Measurements from ENCODE around the gene CRADD. TPM values are rescaled to one million over a fixed set of nuclear protein-coding genes. Genes with fewer than 3 reads are reported as not detected.
"Not testable (repeated sequence)": the region's sequence is repeated elsewhere in the genome, so short reads cannot be mapped to it uniquely, and the experiment has no call there.

CRADD gene
- total and polyA plus RNA-seq, 2 donors (not counting 3 experiments of a cell fraction or from before 2014, with no cell fraction given), result 11.7 to 14.5 TPM

- intact Hi-C loops (cut with micrococcal nuclease), result no loop called here
- dilution Hi-C loops (cut with MboI; ENCODE audit: extremely low pct_ligation_motif_present, low sequenced_read_pairs), result no loop called here
- no peak for DNase-seq (ENCODE audit: low read depth, low spot score)
- POLR2A ChIA-PET, result no interaction called here
- Histone ChIP-seq H2AFZ (ENCODE audit: low read depth, low read length) (no peak overlapping the region), H4K20me1 (replicated peaks; ENCODE audit: control insufficient read depth, extremely low read depth, insufficient read depth, low read length) (no peaks in the 10 kb centered on the region), H3K9me1 (replicated peaks; ENCODE audit: control insufficient read depth, extremely low read depth, insufficient read depth, low read length) (no peaks in the 10 kb centered on the region), H3K36me3 (ENCODE audit: control insufficient read depth in 2 of 2, extremely low read depth in 1 of 2, insufficient read depth in 2 of 2, low read length in 2 of 2) (no peaks in the 10 kb centered on the region), H3K9me3 (replicated peaks; ENCODE audit: control insufficient read depth, insufficient read depth, low read length) (no peaks in the 10 kb centered on the region), H3K79me2 (ENCODE audit: control insufficient read depth, insufficient read depth, low read length) (no peaks in the 10 kb centered on the region), H3K4me1 (ENCODE audit: control insufficient read depth, extremely low read depth, insufficient read depth, low read length) (no peaks in the 10 kb centered on the region), H3K4me2 (ENCODE audit: insufficient read depth, low read length) (no peak overlapping the region), H3K27me3 (ENCODE audit: control insufficient read depth in 2 of 2, insufficient read depth in 2 of 2, low read length in 2 of 2) (peaks cover 9 to 20% of the 10 kb centered on the region in 2 experiments), H3K4me3 (replicated peaks in 1 of 3; ENCODE audit: insufficient read depth in 1 of 3, low read depth in 1 of 3, low read length in 3 of 3) (no peak overlapping the region), H3K9ac (replicated peaks; ENCODE audit: extremely low read depth, insufficient read depth, low read length) (no peak overlapping the region), H3K27ac (ENCODE audit: insufficient read depth, low read depth, low read length) (no peak overlapping the region)
- no peak for FAIRE-seq
- no TSS peak for BruUV-seq (replicated peaks)
- no peak for TF ChIP-seq EZH2 (IDR thresholded peaks at IDR 0.05; ENCODE audit: borderline replicate concordance, low read depth, low read length, severe bottlenecking)
- no peak for TF ChIP-seq JUN (IDR thresholded peaks at IDR 0.05; ENCODE audit: borderline replicate concordance, insufficient read depth, insufficient read length, low read depth)
- no peak for TF ChIP-seq POLR2AphosphoS5 (IDR thresholded peaks at IDR 0.05; ENCODE audit: insufficient read depth, low read depth, low read length)
- TF ChIP-seq FOS (IDR thresholded peaks at IDR 0.05; ENCODE audit: borderline replicate concordance, insufficient read depth, low read length), result no peak
- CTCF ChIA-PET, result no interaction called here
Measured at GRCh38 chr12:93638954-93639353, 38.2 kb upstream of the CRADD start.

GRCh38 chr12:93639406-93639805 lies 37.8 kb upstream of the CRADD start:
- no TSS peak for BruUV-seq (replicated peaks)
- Histone ChIP-seq H3K9me1 (replicated peaks; ENCODE audit: control insufficient read depth, extremely low read depth, insufficient read depth, low read length) (no peaks in the 10 kb centered on the region), H3K4me3 (replicated peaks in 1 of 3; ENCODE audit: insufficient read depth in 1 of 3, low read depth in 1 of 3, low read length in 3 of 3) (no peak overlapping the region), H3K27ac (ENCODE audit: insufficient read depth, low read depth, low read length) (no peak overlapping the region), H3K27me3 (ENCODE audit: control insufficient read depth in 2 of 2, insufficient read depth in 2 of 2, low read length in 2 of 2) (peaks cover 9 to 20% of the 10 kb centered on the region in 2 experiments), H2AFZ (ENCODE audit: low read depth, low read length) (no peak overlapping the region), H4K20me1 (replicated peaks; ENCODE audit: control insufficient read depth, extremely low read depth, insufficient read depth, low read length) (no peaks in the 10 kb centered on the region), H3K79me2 (ENCODE audit: control insufficient read depth, insufficient read depth, low read length) (no peaks in the 10 kb centered on the region), H3K4me1 (ENCODE audit: control insufficient read depth, extremely low read depth, insufficient read depth, low read length) (no peaks in the 10 kb centered on the region), H3K9ac (replicated peaks; ENCODE audit: extremely low read depth, insufficient read depth, low read length) (no peak overlapping the region), H3K36me3 (ENCODE audit: control insufficient read depth in 2 of 2, extremely low read depth in 1 of 2, insufficient read depth in 2 of 2, low read length in 2 of 2) (no peaks in the 10 kb centered on the region), H3K9me3 (replicated peaks; ENCODE audit: control insufficient read depth, insufficient read depth, low read length) (no peaks in the 10 kb centered on the region), H3K4me2 (ENCODE audit: insufficient read depth, low read length) (no peak overlapping the region)
- ChIA-PET POLR2A (no interaction called here), CTCF (no interaction called here)
- no peak for DNase-seq (ENCODE audit: low read depth, low spot score)
- intact Hi-C loops (cut with micrococcal nuclease), result no loop called here
- dilution Hi-C loops (cut with MboI; ENCODE audit: extremely low pct_ligation_motif_present, low sequenced_read_pairs), result no loop called here
- no peak for FAIRE-seq
- TF ChIP-seq EZH2 (IDR thresholded peaks at IDR 0.05; ENCODE audit: borderline replicate concordance, low read depth, low read length, severe bottlenecking) (no peak), GATA2 (IDR thresholded peaks at IDR 0.05; ENCODE audit: insufficient read depth, insufficient read length, low read depth, low read length) (no peak), CTCF (IDR thresholded peaks at IDR 0.05; ENCODE audit: extremely low read depth in 1 of 2, insufficient read depth in 1 of 2, low read depth in 1 of 2, low read length in 2 of 2) (no peak)

- H3K4me2 ChIP-seq (ENCODE audit: insufficient read depth, low read length); H3K4me1 ChIP-seq (ENCODE audit: control insufficient read depth, extremely low read depth, insufficient read depth, low read length); H3K27ac ChIP-seq (ENCODE audit: insufficient read depth, low read depth, low read length); H3K4me3 ChIP-seq (replicated peaks in 1 of 3; ENCODE audit: insufficient read depth in 1 of 3, low read depth in 1 of 3, low read length in 3 of 3); H3K79me2 ChIP-seq (ENCODE audit: control insufficient read depth, insufficient read depth, low read length); H2AFZ ChIP-seq (ENCODE audit: low read depth, low read length); H3K36me3 ChIP-seq (ENCODE audit: control insufficient read depth in 2 of 2, extremely low read depth in 1 of 2, insufficient read depth in 2 of 2, low read length in 2 of 2); FAIRE-seq; BruUV-seq (replicated peaks); H3K9me3 ChIP-seq (replicated peaks; ENCODE audit: control insufficient read depth, insufficient read depth, low read length); DNase-seq (ENCODE audit: low read depth, low spot score); intact Hi-C loops (cut with micrococcal nuclease); CTCF ChIA-PET; H3K9ac ChIP-seq (replicated peaks; ENCODE audit: extremely low read depth, insufficient read depth, low read length); POLR2A ChIA-PET; H4K20me1 ChIP-seq (replicated peaks; ENCODE audit: control insufficient read depth, extremely low read depth, insufficient read depth, low read length); dilution Hi-C loops (cut with MboI; ENCODE audit: extremely low pct_ligation_motif_present, low sequenced_read_pairs); H3K9me1 ChIP-seq (replicated peaks; ENCODE audit: control insufficient read depth, extremely low read depth, insufficient read depth, low read length): not testable (repeated sequence)
- peaks cover 9 to 23% of the 10 kb centered on the region in 2 experiments for H3K27me3 ChIP-seq (ENCODE audit: control insufficient read depth in 2 of 2, insufficient read depth in 2 of 2, low read length in 2 of 2)
Measured at GRCh38 chr12:93641380-93641779, 35.8 kb upstream of the CRADD start.
